Mammary epithelial cell (primary cell): ENCODE data around the gene FOXO6.

ENCODE experiments used
- CTCF ChIP-seq, 2 donors: IDR thresholded peaks in 1 of 2; conservative IDR thresholded peaks in 1 of 2; 2 replicates each; pipeline ENCODE4 v1.5.1; 2011 to 2012; ENCODE audit warnings: inconsistent platforms in 2 of 2, low read length in 2 of 2, mild to moderate bottlenecking in 2 of 2, control low read depth in 1 of 2, low read depth in 1 of 2; ENCODE audit not compliant: insufficient read depth in 1 of 2; ENCODE audit errors: extremely low read depth in 1 of 2
- EZH2 ChIP-seq: IDR thresholded peaks from 2 replicates; pipeline ENCODE4 v1.6.1; 2012; ENCODE audit warnings: low read length, inconsistent platforms, borderline replicate concordance

GRCh38 chr1:41407664-41408252 is 46.5 kb downstream of the FOXO6 start:
- TF ChIP-seq CTCF (conservative IDR thresholded peaks at IDR 0.05 in 1 of 2, IDR thresholded peaks at IDR 0.05 in 1 of 2; ENCODE audit: extremely low read depth in 1 of 2, insufficient read depth in 1 of 2, low read depth in 1 of 2, low read length in 2 of 2) (no peak), EZH2 (no peak)
